ENCODE results near the gene MIA3.
"Not testable (repeated sequence)": the region's sequence is repeated elsewhere in the genome, so short reads cannot be mapped to it uniquely, and the experiment has no call there.

Gene MIA3

DNA sequence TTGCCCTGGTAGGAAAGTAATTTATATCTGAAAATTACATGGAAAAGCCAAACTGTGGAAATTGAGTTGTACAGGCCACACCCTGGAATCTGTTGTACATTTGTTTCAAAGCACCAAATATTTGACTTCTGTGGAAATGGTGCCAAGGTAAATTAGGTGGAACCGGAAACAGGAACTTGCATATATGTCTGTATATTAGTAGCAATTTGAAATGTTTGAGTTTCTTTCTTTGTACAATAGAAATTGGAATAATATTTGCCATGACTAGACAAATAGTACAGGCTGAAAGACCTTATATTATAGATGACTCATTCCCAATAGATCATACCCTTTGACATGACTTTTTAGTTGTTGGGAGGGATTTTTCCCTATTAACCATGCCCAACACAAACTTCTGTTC, 17.6 kb upstream of the MIA3 start:
- 63% methylated on average over 1 of the region's 1 CpG for whole genome bisulfite sequencing
- H3K4me1 ChIP-seq (ENCODE audit: control insufficient read depth, insufficient read depth, low read depth, low read length) = no peaks in the 10 kb centered on the region

GRCh38 chr1:222601257-222601656, 16.6 kb upstream of the MIA3 start:
- no peak overlapping the region for H3K14ac ChIP-seq (ENCODE audit: low read length in 2 of 2)
- no peak overlapping the region for H2BK12ac ChIP-seq (ENCODE audit: low read length in 2 of 2)
- no peaks in the 10 kb centered on the region for H3K36me3 ChIP-seq (ENCODE audit: control insufficient read depth in 1 of 2, insufficient read depth in 2 of 2, low read depth in 1 of 2, low read length in 2 of 2)
- no peak overlapping the region for H2BK120ac ChIP-seq (ENCODE audit: low read depth, low read length)
- no peak overlapping the region for H3K27ac ChIP-seq (ENCODE audit: low read length, poor library complexity, severe bottlenecking)
- no peak overlapping the region for H3K4me3 ChIP-seq (ENCODE audit: insufficient read depth in 1 of 2, low read depth in 1 of 2, low read length in 2 of 2)
- no peak overlapping the region for H3K4ac ChIP-seq (ENCODE audit: low read depth in 1 of 2, low read length in 2 of 2)
- no peak overlapping the region for H4K8ac ChIP-seq (ENCODE audit: low read length)
- H2AK5ac ChIP-seq (ENCODE audit: low read length, severe bottlenecking) = no peak overlapping the region
- H3K4me1 ChIP-seq (ENCODE audit: control insufficient read depth, insufficient read depth, low read depth, low read length) = no peaks in the 10 kb centered on the region
- no peak overlapping the region for H3K23ac ChIP-seq (ENCODE audit: low read length in 2 of 2)
- H4K91ac ChIP-seq (ENCODE audit: low read length) = no peak overlapping the region
- WGBS = 60% methylated on average over 1 of the region's 3 CpGs
- no peak overlapping the region for H3K18ac ChIP-seq (ENCODE audit: low read depth in 1 of 2, low read length in 2 of 2)
- H3K79me1 ChIP-seq (replicated peaks; ENCODE audit: low read length, poor library complexity, severe bottlenecking) = no peaks in the 10 kb centered on the region
- no peak overlapping the region for H3K9ac ChIP-seq (ENCODE audit: low read length)
- no peak overlapping the region for H3K4me2 ChIP-seq (ENCODE audit: low read length, poor library complexity, severe bottlenecking)
- H3K9me3 ChIP-seq (ENCODE audit: control insufficient read depth, low read length) = no peaks in the 10 kb centered on the region
- no peak overlapping the region for H2BK5ac ChIP-seq (ENCODE audit: low read depth, low read length, poor library complexity, severe bottlenecking)
- H2AFZ ChIP-seq (ENCODE audit: low read depth, low read length) = no peak overlapping the region
- H2BK15ac ChIP-seq (ENCODE audit: low read depth, poor library complexity, severe bottlenecking) = no peak overlapping the region
- no peaks in the 10 kb centered on the region for H3K27me3 ChIP-seq (ENCODE audit: control insufficient read depth in 1 of 2, insufficient read depth in 1 of 2, low read length in 2 of 2)
- DNase-seq = no peak

More for the DNA sequence above, 17.6 kb upstream of the MIA3 start:
- Histone ChIP-seq H3K23ac (ENCODE audit: low read length in 2 of 2) (no peak overlapping the region), H3K9me3 (ENCODE audit: control insufficient read depth, low read length) (no peaks in the 10 kb centered on the region), H2AFZ (ENCODE audit: low read depth, low read length) (no peak overlapping the region), H3K4me2 (ENCODE audit: low read length, poor library complexity, severe bottlenecking) (no peak overlapping the region), H4K8ac (ENCODE audit: low read length) (no peak overlapping the region), H3K79me1 (replicated peaks; ENCODE audit: low read length, poor library complexity, severe bottlenecking) (no peaks in the 10 kb centered on the region), H2BK15ac (ENCODE audit: low read depth, poor library complexity, severe bottlenecking) (no peak overlapping the region), H2BK12ac (ENCODE audit: low read length in 2 of 2) (no peak overlapping the region), H3K4ac (ENCODE audit: low read depth in 1 of 2, low read length in 2 of 2) (no peak overlapping the region), H3K9ac (ENCODE audit: low read length) (no peak overlapping the region), H3K14ac (ENCODE audit: low read length in 2 of 2) (no peak overlapping the region), H2BK120ac (ENCODE audit: low read depth, low read length) (no peak overlapping the region), H2AK5ac (ENCODE audit: low read length, severe bottlenecking) (no peak overlapping the region), H3K27me3 (ENCODE audit: control insufficient read depth in 1 of 2, insufficient read depth in 1 of 2, low read length in 2 of 2) (no peaks in the 10 kb centered on the region), H2BK5ac (ENCODE audit: low read depth, low read length, poor library complexity, severe bottlenecking) (no peak overlapping the region), H3K27ac (ENCODE audit: low read length, poor library complexity, severe bottlenecking) (no peak overlapping the region), H3K18ac (ENCODE audit: low read depth in 1 of 2, low read length in 2 of 2) (no peak overlapping the region), H4K91ac (ENCODE audit: low read length) (no peak overlapping the region), H3K36me3 (ENCODE audit: control insufficient read depth in 1 of 2, insufficient read depth in 2 of 2, low read depth in 1 of 2, low read length in 2 of 2) (no peaks in the 10 kb centered on the region), H3K4me3 (ENCODE audit: insufficient read depth in 1 of 2, low read depth in 1 of 2, low read length in 2 of 2) (no peak overlapping the region)
- DNase-seq = no peak

GRCh38 chr1:222606757-222607156, 11.1 kb upstream of the MIA3 start:
- H2BK15ac ChIP-seq (ENCODE audit: low read depth, poor library complexity, severe bottlenecking) = no peak overlapping the region
- H3K18ac ChIP-seq (ENCODE audit: low read depth in 1 of 2, low read length in 2 of 2) = no peak overlapping the region
- no peak overlapping the region for H3K27ac ChIP-seq (ENCODE audit: low read length, poor library complexity, severe bottlenecking)
- H3K4ac ChIP-seq (ENCODE audit: low read depth in 1 of 2, low read length in 2 of 2) = no peak overlapping the region
- H2BK5ac ChIP-seq (ENCODE audit: low read depth, low read length, poor library complexity, severe bottlenecking) = no peak overlapping the region
- no peak overlapping the region for H3K9ac ChIP-seq (ENCODE audit: low read length)
- H4K8ac ChIP-seq (ENCODE audit: low read length) = no peak overlapping the region
- no peak overlapping the region for H3K14ac ChIP-seq (ENCODE audit: low read length in 2 of 2)
- H3K4me3 ChIP-seq (ENCODE audit: insufficient read depth in 1 of 2, low read depth in 1 of 2, low read length in 2 of 2) = no peak overlapping the region
- H4K91ac ChIP-seq (ENCODE audit: low read length) = no peak overlapping the region
- H3K23ac ChIP-seq (ENCODE audit: low read length in 2 of 2) = no peak overlapping the region
- H2BK120ac ChIP-seq (ENCODE audit: low read depth, low read length) = no peak overlapping the region
- no peak overlapping the region for H3K4me2 ChIP-seq (ENCODE audit: low read length, poor library complexity, severe bottlenecking)
- no peak for DNase-seq
- no peaks in the 10 kb centered on the region for H3K36me3 ChIP-seq (ENCODE audit: control insufficient read depth in 1 of 2, insufficient read depth in 2 of 2, low read depth in 1 of 2, low read length in 2 of 2)
- no peaks in the 10 kb centered on the region for H3K79me1 ChIP-seq (replicated peaks; ENCODE audit: low read length, poor library complexity, severe bottlenecking)
- H3K4me1 ChIP-seq (ENCODE audit: control insufficient read depth, insufficient read depth, low read depth, low read length) = no peaks in the 10 kb centered on the region
- WGBS = 91% methylated on average over 1 of the region's 1 CpG
- no peaks in the 10 kb centered on the region for H3K9me3 ChIP-seq (ENCODE audit: control insufficient read depth, low read length)
- H2BK12ac ChIP-seq (ENCODE audit: low read length in 2 of 2) = no peak overlapping the region
- no peaks in the 10 kb centered on the region for H3K27me3 ChIP-seq (ENCODE audit: control insufficient read depth in 1 of 2, insufficient read depth in 1 of 2, low read length in 2 of 2)
- H2AFZ ChIP-seq (ENCODE audit: low read depth, low read length) = no peak overlapping the region
- H2AK5ac ChIP-seq (ENCODE audit: low read length, severe bottlenecking) = no peak overlapping the region

- H3K4me1 ChIP-seq (ENCODE audit: control insufficient read depth, insufficient read depth, low read depth, low read length); H3K4me2 ChIP-seq (ENCODE audit: low read length, poor library complexity, severe bottlenecking); H2BK5ac ChIP-seq (ENCODE audit: low read depth, low read length, poor library complexity, severe bottlenecking); H4K8ac ChIP-seq (ENCODE audit: low read length); H3K27ac ChIP-seq (ENCODE audit: low read length, poor library complexity, severe bottlenecking); H3K79me1 ChIP-seq (replicated peaks; ENCODE audit: low read length, poor library complexity, severe bottlenecking); H3K18ac ChIP-seq (ENCODE audit: low read depth in 1 of 2, low read length in 2 of 2); H3K14ac ChIP-seq (ENCODE audit: low read length in 2 of 2); H2BK15ac ChIP-seq (ENCODE audit: low read depth, poor library complexity, severe bottlenecking); H2BK120ac ChIP-seq (ENCODE audit: low read depth, low read length); DNase-seq; H3K9ac ChIP-seq (ENCODE audit: low read length); H2AK5ac ChIP-seq (ENCODE audit: low read length, severe bottlenecking); H3K23ac ChIP-seq (ENCODE audit: low read length in 2 of 2); H2BK12ac ChIP-seq (ENCODE audit: low read length in 2 of 2); H3K4me3 ChIP-seq (ENCODE audit: insufficient read depth in 1 of 2, low read depth in 1 of 2, low read length in 2 of 2); H3K9me3 ChIP-seq (ENCODE audit: control insufficient read depth, low read length); H3K36me3 ChIP-seq (ENCODE audit: control insufficient read depth in 1 of 2, insufficient read depth in 2 of 2, low read depth in 1 of 2, low read length in 2 of 2); H3K4ac ChIP-seq (ENCODE audit: low read depth in 1 of 2, low read length in 2 of 2); H4K91ac ChIP-seq (ENCODE audit: low read length); H3K27me3 ChIP-seq (ENCODE audit: control insufficient read depth in 1 of 2, insufficient read depth in 1 of 2, low read length in 2 of 2); H2AFZ ChIP-seq (ENCODE audit: low read depth, low read length): not testable (repeated sequence)
- no CpG with 5 or more reads among the region's 1 CpG for WGBS
These were observed 8.8 kb upstream of the MIA3 start for GRCh38 chr1:222609111-222609510.

Measured in mesenchymal stem cell (in vitro differentiated cells and primary cell).